Measurements from ENCODE around the gene TACSTD2. TPM values are rescaled to one million over a fixed set of nuclear protein-coding genes. Genes with fewer than 3 reads are reported as not detected.

TACSTD2 gene
- total and polyA plus RNA-seq, 2 of the 4 experiments (the other 2 are of a cell fraction): not detected

DNA sequence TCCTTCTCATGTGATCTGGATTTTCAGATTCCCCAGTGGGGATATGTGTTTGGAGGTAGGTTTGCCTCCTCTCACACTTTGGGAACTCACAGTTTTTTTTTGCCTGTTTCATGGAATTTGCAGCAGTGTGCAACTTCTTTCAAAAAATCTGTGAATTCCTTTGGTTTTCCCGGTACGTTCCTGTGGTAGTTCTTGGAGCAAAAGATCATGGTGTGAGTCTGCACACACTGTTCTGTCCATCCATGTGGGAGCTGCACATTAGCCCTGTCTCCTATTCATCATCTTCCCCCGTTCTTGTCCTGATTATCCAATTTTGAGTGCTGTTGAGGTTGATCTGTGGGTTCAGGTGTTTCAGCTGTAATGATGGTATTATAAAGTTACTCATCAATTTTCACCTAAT is 30.3 kb upstream of the TACSTD2 start:
- no peak overlapping the region for H2BK120ac ChIP-seq (ENCODE audit: low read depth, low read length)
- CTCF ChIA-PET: no interaction called here

More for the DNA sequence above, 30.3 kb upstream of the TACSTD2 start:
- no peak overlapping the region for H3K18ac ChIP-seq (ENCODE audit: low read depth, low read length)
- no peak overlapping the region for H3K56ac ChIP-seq (ENCODE audit: extremely low read depth, insufficient read depth, low read length)
- no peak overlapping the region for H3K4ac ChIP-seq (ENCODE audit: low read depth, low read length)
- no peak overlapping the region for H2BK20ac ChIP-seq (ENCODE audit: low read depth, low read length)
- no peak overlapping the region for H2BK5ac ChIP-seq (ENCODE audit: low read depth, low read length, poor library complexity, severe bottlenecking)
- H3K4me3 ChIP-seq (ENCODE audit: insufficient read depth, low read depth, low read length): no peak overlapping the region
- H4K5ac ChIP-seq (ENCODE audit: low read depth, low read length): no peak overlapping the region
- TF ChIP-seq, protein P1, sequence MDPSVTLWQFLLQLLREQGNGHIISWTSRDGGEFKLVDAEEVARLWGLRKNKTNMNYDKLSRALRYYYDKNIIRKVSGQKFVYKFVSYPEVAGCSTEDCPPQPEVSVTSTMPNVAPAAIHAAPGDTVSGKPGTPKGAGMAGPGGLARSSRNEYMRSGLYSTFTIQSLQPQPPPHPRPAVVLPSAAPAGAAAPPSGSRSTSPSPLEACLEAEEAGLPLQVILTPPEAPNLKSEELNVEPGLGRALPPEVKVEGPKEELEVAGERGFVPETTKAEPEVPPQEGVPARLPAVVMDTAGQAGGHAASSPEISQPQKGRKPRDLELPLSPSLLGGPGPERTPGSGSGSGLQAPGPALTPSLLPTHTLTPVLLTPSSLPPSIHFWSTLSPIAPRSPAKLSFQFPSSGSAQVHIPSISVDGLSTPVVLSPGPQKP (IDR thresholded peaks at IDR 0.05; ENCODE audit: borderline replicate concordance, low read depth, low read length): no peak
- TF ChIP-seq FOS (IDR thresholded peaks at IDR 0.05; ENCODE audit: low read depth, low read length): no peak
- no peak for TF ChIP-seq CEBPB (IDR thresholded peaks at IDR 0.05; ENCODE audit: low read depth, low read length)
- no peak for TF ChIP-seq MAZ (IDR thresholded peaks at IDR 0.05; ENCODE audit: borderline replicate concordance, low read depth, low read length)
- TF ChIP-seq, protein P2, sequence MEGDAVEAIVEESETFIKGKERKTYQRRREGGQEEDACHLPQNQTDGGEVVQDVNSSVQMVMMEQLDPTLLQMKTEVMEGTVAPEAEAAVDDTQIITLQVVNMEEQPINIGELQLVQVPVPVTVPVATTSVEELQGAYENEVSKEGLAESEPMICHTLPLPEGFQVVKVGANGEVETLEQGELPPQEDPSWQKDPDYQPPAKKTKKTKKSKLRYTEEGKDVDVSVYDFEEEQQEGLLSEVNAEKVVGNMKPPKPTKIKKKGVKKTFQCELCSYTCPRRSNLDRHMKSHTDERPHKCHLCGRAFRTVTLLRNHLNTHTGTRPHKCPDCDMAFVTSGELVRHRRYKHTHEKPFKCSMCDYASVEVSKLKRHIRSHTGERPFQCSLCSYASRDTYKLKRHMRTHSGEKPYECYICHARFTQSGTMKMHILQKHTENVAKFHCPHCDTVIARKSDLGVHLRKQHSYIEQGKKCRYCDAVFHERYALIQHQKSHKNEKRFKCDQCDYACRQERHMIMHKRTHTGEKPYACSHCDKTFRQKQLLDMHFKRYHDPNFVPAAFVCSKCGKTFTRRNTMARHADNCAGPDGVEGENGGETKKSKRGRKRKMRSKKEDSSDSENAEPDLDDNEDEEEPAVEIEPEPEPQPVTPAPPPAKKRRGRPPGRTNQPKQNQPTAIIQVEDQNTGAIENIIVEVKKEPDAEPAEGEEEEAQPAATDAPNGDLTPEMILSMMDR (conservative IDR thresholded peaks at IDR 0.05; ENCODE audit: low read depth, low read length): no peak
- TF ChIP-seq, protein P3, sequence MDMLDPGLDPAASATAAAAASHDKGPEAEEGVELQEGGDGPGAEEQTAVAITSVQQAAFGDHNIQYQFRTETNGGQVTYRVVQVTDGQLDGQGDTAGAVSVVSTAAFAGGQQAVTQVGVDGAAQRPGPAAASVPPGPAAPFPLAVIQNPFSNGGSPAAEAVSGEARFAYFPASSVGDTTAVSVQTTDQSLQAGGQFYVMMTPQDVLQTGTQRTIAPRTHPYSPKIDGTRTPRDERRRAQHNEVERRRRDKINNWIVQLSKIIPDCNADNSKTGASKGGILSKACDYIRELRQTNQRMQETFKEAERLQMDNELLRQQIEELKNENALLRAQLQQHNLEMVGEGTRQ (IDR thresholded peaks at IDR 0.05; ENCODE audit: low read depth, low read length): no peak
- no peak for TF ChIP-seq POLR2A (IDR thresholded peaks at IDR 0.05; ENCODE audit: low read depth, low read length)
- no peak for TF ChIP-seq BHLHE40 (IDR thresholded peaks at IDR 0.05; ENCODE audit: low read depth, low read length)
- no peak for TF ChIP-seq RFX5 (IDR thresholded peaks at IDR 0.05; ENCODE audit: low read depth, low read length)
- TF ChIP-seq NFE2L2 (IDR thresholded peaks at IDR 0.05; ENCODE audit: low read depth, low read length): no peak
- no peak for TF ChIP-seq MXI1 (IDR thresholded peaks at IDR 0.05; ENCODE audit: borderline replicate concordance, low read depth, low read length)
- no peak overlapping the region for H2AK9ac ChIP-seq (replicated peaks; ENCODE audit: low read depth, low read length, poor library complexity)
- H3K9me1 ChIP-seq (ENCODE audit: insufficient read depth, low read length): no peaks in the 10 kb centered on the region
- H3K36me3 ChIP-seq (ENCODE audit: control insufficient read depth, insufficient read depth, low read length): no peaks in the 10 kb centered on the region
- intact Hi-C loops (cut with micrococcal nuclease): no loop called here
- H3K9ac ChIP-seq (ENCODE audit: low read depth, low read length): no peak overlapping the region
- H4K20me1 ChIP-seq (ENCODE audit: insufficient read depth, low read length): no peaks in the 10 kb centered on the region
- WGBS, 2 experiments (ENCODE audit: extremely low coverage in 2 of 2, insufficient read length in 1 of 2): no CpG with 5 or more reads among the region's 3 CpGs
- peaks cover 5% of the 10 kb centered on the region for H3K9me3 ChIP-seq (ENCODE audit: control insufficient read depth, insufficient read depth, low read length)
- no peak overlapping the region for H3K27ac ChIP-seq (ENCODE audit: insufficient read depth, low read length)
- H4K8ac ChIP-seq (ENCODE audit: low read depth in 2 of 2, low read length in 2 of 2): no peak overlapping the region
- H3K4me1 ChIP-seq (ENCODE audit: control insufficient read depth, insufficient read depth, low read length): no peaks in the 10 kb centered on the region
- POLR2A ChIA-PET (ENCODE audit: unreplicated experiment): no interaction called here
- in situ Hi-C loops (cut with MboI; ENCODE audit: low sequenced_read_pairs): no loop called here
- no peak overlapping the region for H2AK5ac ChIP-seq (ENCODE audit: low read depth, low read length)
- BruUV-seq (replicated peaks): no TSS peak
- no peaks in the 10 kb centered on the region for H3K79me1 ChIP-seq (ENCODE audit: low read depth in 1 of 2, low read length in 2 of 2)
- DNase-seq (no peak), ATAC-seq (ENCODE audit: low read depth) (no peak)
- dilution Hi-C loops (cut with HindIII; ENCODE audit: low sequenced_read_pairs, unreplicated experiment): no loop called here
- no peak overlapping the region for H3K4me2 ChIP-seq (ENCODE audit: low read depth, low read length)
- H3K14ac ChIP-seq (replicated peaks; ENCODE audit: low read depth, low read length): no peak overlapping the region
- no peak overlapping the region for H2AFZ ChIP-seq (replicated peaks; ENCODE audit: low read length, poor library complexity)
- H4K91ac ChIP-seq (ENCODE audit: insufficient read depth, low read depth, low read length): no peak overlapping the region
- no peak overlapping the region for H3K23ac ChIP-seq (ENCODE audit: low read depth, low read length)
- peaks cover 2% of the 10 kb centered on the region; the same call in 1 of the 2 replicates for H3K27me3 ChIP-seq (ENCODE audit: control insufficient read depth, insufficient read depth, low read length)
- no peak overlapping the region for H2BK15ac ChIP-seq (ENCODE audit: low read depth, low read length)

Data from IMR-90 (cell line).